NCI-H524 treated with DMSO at 0.1 percent for 48 hours (cell line): Measurements from ENCODE around the gene CSMD2.
"Not testable (repeated sequence)": the region's sequence is repeated elsewhere in the genome, so short reads cannot be mapped to it uniquely, and the experiment has no call there.

Experiments
- DNase-seq: peaks from one replicate; lab custom pipeline; 2025; lab: John Stamatoyannopoulos, UW

Gene CSMD2

DNA sequence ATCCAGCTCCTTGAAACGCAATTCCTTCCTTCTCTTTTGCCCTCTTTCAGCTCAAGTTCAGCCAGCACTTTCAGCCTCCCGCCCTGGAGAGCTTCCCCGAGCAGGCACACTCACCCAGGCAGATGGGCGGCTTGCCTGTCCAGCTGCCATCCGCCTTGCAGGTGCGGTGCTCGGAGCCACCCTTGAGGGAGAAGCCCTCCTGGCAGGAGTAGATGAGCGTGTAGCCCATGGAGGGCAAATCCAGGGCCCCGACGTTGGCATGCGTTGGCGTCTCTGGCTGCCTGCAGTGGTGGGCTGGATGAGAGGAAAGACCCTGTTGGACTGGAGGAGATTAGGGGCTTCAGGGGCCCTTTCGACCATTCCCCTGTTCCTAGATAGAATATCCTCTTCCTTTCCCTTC is 632.1 kb downstream of the CSMD2 start:
- DNase-seq, result no peak

DNA sequence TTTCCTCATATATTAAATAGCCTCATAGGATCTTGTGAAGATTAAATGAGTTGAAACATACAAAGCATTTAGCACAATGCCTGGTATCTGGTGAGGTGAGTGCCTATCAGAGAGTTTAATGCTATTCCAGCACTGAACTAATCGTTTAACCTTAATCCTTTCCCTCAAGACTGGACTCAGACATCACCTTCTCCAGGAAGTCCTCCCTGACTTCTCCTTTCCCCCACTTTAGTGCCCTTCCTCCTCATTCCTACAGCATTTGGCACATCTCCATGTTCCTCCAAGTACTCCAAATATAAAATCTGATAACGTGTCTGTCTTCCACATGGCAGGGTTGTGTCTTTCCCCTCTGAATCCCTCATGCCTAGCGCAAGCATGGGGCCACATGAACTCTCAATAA is 632.8 kb downstream of the CSMD2 start:
- DNase-seq, result no peak

DNA sequence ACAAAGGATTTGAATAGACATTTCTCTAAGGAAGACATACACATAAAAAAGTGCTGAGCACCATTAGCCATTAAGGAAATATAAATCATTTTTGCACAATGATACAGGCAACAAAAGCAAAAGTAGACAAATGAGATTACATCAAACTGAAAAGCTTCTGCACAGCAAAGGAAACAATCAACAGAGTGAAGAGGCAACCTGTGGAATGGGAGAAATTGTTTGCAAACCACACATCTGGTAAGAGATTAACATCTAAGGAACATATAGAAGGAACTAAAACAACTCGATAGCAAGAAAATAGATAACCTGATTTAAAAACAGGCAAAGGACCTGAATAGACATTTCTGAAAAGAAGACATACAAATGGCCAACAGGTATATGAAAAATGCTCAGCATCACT is 635.1 kb downstream of the CSMD2 start:
- no peak for DNase-seq

DNA sequence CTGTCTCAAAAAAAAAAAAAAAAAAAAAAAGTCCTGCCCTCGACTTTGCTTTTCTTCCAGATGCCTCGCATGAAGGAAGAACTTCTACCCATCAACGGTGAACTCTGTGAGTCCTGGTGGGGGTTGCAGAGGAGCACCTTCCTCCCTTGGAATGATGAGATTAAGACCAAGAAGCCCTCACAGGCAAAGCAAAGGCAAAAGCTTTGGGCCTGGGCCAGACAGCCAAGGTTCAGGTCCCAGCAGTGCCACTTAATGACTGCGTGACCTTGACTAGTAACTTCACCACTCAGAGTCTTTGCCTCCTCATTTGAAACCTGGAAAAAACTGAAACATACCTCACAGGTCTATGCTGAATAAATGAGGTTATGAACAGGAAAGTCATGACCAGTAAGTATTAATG is 637.1 kb downstream of the CSMD2 start:
- DNase-seq, result no peak

DNA sequence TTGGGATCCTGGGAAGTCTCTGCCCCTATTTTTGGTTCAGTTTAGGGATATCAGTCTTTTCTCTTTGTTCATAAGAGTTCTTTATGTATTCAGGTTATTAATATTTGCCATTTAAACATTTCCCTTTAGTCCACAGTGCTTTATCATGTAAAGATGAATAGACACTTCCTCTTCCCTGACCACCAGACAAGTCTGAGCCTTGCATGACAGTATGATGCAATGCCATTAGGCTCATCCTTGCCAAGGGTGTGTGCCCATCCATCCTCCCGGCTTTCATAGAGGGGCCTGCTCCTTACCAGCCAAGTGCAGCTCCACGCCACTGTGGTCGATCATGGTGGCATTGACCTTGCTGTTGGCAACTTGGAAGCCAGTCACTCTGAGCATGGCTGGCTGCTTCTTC is 640.4 kb downstream of the CSMD2 start:
- no peak for DNase-seq

DNA sequence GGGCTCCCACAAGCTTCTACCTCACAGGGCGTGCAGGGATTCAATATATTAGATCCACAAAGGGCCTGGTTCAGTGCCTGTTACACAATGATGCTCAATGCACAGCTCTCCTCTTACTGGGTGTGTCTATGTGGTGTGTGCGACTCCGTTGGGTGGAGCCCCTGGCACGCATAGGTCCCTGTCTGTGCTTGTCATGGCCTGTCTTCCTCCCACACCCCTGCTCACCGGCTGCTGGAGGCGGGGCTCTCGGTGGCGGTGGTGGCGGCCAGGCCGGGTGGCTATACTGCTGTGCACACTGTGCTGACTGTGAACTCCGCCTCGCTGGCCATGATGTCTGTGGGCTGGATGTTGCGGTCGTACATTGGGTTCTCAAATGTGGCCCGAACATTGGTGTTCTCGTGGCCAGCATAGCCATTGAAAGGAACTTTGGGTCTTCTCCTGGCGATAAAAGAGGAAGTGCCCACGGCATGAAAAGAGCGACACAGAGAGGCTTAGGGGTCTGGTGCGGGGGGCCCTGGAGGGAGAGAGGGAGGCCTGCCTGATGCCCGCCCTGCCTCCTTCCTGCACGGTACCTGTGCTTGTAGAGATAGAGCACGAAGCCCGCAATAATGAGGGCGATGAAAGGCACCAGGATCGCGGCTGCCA is 645.7 kb downstream of the CSMD2 start:
- DNase-seq, result no peak

DNA sequence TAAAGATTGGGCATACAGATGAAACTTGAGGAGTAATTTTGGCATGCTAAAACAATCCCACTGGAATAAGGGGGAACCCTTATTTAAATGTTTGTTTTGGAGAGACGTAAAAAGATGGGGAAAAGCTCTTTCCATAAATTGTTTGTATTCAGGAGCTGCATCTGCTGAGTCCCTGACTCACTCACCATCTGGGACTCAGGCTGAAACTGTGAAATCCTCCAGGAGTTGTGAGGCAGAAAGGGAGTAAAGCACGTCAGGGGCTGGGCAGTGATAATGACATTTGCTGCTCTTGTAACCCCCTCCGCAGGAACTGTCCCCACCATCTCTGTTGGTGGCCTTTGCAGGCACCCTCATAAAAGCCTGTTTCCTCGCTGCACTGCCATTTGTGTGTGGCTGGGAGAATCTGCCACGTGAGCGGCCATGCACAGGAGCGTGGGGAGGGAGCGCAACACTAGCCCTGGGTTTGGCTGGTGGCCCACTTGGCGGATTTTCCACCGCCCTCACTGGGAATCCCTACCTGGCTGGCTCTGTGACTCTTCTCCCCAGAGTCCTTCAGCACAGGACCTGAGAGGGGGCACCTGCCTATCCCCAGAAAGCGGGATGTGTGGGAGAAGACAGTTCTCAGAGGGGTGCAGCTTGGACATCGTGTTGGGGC is 647.3 kb downstream of the CSMD2 start:
- DNase-seq, result no peak

DNA sequence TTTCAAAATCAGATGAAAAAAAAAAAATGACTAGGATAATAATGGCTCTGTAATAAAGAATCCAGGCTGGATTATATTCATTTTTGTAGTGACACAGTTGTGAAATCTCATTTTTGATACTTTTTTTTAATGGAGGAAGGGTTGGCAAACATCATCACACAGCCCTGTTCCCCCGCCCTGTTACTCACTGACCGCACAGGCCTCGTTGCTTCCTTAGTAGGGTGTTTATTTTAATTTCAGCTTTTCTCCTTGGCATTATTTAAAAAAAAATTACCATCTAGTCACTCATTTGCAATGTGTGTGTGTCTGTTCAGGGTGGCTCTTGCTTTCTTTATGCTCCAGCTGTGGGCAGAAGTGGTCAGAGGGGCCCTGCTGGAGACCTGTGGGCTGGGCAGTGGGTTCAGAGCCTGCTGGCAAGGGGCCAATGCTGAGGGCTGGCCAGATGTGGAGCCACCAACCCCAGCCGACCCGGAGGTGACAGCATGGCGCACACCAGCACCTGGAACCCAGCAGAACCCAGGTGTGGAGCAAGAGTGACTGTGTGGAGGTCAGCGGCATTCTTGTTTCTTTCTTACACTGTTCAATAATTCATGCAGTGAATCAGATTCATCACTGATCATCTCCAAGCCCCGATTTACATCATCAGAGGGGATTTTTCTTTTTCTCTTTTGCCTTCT is 648.0 kb downstream of the CSMD2 start:
- no peak for DNase-seq

DNA sequence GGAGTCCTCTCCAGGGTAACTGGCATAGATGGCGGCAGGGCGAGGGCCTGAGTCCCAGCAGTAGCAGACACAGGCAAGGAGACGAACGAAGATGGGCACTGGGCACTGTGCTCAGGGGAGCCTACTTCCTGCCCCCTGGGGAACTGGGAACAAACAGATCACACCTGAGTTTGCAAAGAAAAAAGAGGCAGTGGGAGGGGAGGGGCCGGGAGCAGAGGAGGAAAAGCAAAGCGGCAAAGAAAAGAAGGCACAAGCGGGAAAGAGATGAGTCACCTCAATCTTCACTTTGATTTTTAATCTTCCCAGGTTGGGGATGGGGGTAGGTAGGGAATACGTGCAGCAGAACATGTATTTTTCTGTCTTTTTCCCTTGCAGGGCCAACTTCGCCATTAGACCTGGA is 648.6 kb downstream of the CSMD2 start:
- no peak for DNase-seq

DNA sequence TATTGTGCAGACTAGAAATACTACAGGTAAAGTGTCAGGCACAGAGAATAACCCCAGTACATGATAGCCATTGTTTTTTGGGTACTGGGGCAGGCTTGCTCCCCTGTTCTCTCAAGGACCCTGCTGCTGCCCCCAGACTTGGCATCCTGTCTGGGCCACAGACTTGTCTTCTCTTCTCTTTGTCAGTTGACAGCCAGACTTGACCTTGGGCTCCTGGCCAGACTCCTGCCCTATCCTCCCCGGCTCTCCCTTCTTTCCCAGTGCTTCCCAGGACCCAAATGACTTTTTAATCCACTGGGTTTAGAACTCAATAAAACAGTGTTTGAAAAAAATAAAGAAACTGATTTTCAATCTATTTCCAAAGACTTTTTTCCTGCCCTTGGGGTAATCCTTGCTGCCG is 649.4 kb downstream of the CSMD2 start:
- DNase-seq, result no peak

DNA sequence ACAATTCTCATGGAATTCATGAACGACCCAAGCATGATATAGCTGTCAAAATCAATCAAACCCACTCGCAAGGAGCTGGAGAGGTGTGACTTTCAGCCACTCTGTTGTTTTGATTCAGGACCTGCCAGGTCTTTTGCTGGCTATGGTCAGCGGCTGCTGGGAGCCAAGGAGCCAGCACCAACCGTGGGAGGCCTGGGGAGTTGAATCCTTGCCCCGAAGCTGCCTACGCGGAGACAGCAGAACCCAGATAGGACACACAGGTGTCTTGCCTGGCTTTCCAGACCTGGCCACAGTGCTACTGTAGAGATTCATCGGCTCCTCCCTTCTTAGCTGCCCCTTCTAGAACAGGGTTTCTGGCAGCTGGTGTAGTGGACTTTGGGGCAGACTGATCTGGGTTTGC is 649.9 kb downstream of the CSMD2 start:
- no peak for DNase-seq

DNA sequence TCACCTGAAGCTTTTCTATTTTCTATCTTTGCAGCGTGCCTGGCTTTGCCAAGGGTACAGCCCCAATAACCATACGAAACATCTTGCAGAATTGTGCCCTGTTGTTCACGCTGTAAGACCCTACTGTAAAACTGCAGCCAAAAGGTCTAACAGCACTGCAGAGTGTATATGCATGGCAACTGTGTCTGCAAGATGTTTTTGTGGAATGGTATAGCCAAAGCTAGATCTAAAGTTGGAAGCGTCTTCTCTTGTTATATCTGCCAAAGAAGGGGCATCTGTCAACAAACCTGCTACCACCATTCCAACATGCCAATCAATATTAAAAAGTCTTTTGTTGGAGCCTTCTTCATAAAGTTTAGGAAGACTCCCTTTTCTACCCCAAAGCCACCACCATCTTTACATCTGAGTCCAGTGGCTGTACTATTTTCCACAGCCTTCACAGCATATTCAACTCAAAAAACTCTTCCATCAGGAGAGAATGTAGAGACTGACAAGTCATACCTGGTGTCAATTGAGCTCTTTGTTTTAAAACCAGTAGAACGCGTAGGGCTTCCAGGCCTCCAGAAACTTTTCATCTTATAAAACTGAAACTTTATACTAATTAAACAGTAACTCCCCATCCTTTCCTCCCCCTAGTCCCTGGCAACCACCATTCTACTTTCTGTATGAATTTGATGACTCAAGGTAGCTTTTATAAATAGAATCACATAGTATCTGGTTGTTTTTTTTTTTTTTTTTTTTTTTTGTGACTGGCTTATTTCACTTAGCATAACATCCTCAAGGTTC is 652.6 kb downstream of the CSMD2 start:
- DNase-seq, result no peak

DNA sequence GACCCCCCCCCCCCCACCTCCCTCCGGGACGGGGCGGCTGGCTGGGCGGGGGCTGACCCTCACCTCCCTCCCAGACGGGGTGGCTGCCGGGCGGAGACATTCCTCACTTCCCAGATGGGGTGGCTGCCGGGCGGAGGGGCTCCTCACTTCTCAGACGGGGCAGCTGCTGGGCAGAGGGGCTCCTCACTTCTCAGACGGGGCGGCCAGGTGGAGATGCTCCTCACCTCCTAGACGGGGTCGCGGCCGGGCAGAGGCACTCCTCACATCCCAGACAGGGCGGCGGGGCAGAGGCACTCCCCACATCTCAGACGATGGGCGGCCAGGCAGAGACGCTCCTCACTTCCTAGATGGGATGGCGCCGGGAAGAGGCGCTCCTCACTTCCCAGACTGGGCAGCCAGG is 655.8 kb downstream of the CSMD2 start:
- DNase-seq, result not testable (repeated sequence)

DNA sequence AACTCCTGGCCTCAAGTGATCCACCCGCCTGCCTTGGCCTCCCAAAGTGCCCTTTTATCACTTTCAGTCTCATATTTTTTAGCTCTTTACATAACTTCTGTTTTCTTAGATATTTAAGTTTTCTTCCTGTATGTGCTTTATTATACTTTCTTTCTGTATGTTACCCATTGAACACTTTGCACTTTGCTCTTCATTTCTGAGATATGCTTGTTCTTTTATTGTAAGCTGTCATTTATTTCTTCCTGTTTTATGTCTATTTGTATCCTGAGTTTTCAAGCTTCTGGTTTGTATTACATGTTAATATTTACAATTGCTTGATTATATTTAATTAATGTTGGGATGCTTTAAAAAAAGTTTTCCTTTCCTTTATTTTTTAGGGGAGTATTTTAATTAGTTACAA is 656.9 kb downstream of the CSMD2 start:
- no peak for DNase-seq

DNA sequence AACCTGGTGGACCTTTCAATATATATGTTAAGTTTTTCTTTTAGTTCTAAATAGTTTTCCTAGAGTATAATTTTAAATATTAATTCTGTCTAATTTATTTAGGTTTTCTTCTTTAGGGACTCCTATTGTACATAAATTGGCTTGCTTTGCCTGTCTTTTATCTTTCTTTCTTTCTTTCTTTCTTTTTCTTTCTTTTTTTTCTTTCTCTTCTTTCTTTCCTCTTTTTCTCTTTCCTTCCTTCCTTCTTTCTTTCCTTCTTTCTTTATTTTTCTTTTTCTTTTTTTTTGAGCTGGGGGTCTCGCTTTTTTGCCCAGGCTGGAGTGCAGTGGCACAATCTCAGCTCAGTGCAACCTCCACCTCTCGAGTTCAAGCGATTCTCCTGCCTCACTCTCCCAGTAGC is 657.4 kb downstream of the CSMD2 start:
- no peak for DNase-seq

DNA sequence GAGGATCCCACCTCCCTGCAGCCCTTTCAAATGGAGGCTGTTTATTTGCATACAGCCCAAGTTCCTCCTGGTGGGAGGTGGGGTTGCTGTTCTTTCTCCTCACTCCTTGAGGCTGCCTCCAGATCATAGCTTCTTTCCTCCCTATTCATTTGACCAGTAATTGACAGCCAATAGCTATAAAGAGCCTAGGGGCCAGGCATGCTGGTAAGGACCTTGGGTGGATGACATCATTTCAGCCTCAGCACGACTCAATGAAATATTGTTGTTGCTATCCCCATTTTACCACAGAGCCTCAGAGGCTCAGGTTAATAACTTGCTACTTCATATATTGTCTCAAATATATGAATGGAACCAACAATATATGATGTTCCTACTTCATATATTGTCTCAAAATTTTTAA is 661.5 kb downstream of the CSMD2 start:
- no peak for DNase-seq

DNA sequence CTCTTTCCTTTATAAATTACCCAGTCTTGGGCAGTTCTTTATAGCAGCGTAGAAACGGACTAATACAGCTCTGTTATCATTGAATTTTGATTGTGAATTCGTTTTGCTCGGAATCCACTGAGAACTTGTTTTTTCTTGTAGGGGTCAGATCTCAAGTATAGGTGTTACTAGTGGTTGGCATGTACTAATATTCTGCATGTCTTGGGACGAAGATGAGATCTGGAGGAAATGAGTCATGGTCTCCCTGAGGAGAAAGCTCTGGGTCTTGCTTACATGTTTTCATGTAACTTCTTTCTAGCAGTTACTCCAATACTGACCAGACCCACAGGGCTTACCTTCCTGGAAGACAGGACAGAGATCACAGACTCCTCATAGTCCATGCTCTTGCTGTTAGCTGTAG is 662.3 kb downstream of the CSMD2 start:
- no peak for DNase-seq

DNA sequence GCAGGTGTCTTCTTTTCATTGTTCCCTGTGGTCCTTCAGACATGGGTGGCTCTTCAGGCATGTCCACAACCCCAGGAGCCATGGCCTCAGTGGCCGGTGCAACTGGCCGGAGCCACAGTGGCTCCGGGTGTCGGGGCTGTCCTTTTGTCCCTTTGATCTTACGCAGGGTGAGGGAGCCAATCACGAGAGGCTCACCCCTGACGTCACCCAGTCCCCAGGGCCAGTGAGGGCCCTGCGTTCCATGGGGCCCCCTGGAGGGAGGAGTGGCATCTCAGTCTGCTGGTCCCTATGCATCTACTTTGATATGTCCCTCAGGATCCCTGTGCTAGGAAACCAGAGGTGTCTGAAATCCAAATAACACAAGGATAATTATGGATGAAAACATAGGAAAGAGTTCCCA is 663.3 kb downstream of the CSMD2 start:
- DNase-seq, result no peak

DNA sequence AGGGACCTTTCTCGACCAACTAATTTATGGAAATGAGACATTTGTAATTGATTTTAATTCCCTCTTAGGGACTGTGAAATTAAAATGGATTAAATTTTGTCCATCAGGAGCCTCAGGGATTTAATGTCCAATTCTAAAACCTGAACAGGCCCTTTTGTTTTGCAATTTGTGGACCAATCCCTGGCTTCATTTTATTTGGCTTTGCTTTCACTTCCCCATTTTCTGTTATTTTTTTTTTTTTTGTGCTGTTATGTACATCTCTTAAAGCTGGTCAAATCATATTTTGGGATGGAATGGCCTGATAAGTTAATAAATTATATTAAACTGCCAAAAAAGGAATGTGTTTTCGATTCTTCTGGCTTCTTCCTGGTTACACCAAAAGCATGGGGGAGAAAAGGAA is 663.7 kb downstream of the CSMD2 start:
- DNase-seq, result no peak

DNA sequence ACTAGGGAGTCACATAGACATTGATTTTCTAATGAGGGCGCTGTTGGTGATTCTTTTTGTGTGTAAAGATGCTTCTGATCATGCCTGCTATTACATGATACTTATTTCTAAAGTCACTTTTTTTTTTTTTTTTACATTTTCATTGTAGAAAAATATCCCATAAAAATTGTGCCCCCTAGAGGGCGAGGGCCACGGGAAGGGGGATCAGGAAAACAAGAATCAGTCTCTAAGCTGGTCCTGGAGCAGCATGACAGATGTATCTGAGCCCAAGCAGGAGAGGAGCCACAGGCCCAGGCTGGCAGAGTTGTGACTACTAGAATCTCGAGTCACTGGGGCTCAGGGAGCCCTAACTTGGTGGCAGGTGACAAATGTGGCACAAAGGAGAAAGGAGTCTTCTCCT is 664.5 kb downstream of the CSMD2 start:
- DNase-seq, result no peak

DNA sequence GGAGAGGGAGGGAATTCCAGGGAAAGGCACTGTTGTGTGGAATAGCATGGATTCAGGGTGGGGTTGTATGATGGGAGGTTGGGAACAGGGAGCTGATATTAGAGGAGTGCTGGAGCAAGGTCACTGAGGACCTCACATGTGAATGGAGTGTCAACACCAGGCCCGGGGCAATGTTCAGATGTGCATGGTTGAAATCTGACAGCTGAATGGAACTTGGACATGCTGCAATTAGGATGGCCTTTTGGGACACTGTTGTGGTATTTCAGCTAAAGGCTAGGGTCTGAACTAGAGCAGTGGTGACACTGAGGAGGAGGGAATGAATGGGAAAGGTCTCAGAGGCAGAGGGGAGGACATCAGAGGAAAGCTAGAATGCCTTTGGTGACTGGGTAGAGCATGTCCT is 667.6 kb downstream of the CSMD2 start:
- no peak for DNase-seq

DNA sequence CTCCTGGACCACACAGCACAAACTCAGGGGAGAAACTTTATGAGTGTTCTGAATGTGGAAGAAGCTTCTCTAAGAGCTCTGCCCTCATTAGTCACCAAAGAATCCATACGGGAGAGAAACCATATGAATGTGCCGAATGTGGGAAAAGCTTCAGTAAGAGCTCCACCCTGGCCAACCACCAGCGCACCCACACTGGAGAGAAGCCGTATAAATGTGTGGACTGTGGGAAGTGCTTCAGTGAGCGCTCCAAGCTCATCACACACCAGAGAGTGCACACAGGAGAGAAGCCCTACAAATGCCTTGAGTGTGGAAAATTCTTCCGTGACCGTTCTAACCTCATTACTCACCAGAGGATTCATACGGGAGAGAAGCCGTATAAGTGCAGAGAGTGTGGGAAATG is 670.1 kb downstream of the CSMD2 start:
- DNase-seq, result no peak

DNA sequence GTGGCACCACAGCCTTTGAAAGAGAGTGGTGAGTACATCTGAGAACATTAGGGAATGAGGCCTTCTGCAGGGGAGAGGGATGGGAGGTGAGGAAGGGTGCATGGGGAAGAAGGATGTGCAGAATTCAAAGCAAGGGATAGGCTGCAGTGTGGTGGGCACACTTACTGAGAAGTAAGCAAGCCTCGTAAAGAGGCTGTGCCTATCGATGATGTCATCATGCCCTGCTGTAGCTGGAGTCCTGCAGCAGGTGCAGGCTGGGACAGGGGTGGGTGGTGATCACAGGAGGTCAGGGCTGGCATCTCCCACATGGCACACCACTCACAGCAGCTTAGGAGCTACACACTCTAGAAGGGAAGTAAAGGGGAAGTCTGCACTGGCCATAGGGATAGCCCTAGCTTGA is 676.4 kb downstream of the CSMD2 start:
- no peak for DNase-seq
